Sigmoid colon (tissue), 7 donors: ENCODE results near the gene B3GNT3. TPM values are rescaled to one million over a fixed set of nuclear protein-coding genes. Genes with fewer than 3 reads are reported as not detected.

Experiments
- DNase-seq: peaks from one replicate; pipeline ENCODE4 v3.0.0-alpha.2; 2019
- H3K27ac ChIP-seq, 4 donors: fragments of 200-600 bp; sonication (generic); one replicate each; pipeline ENCODE4 v1.5.1; 2016 to 2019; ENCODE audit warnings: mild to moderate bottlenecking in 1 of 4
- H3K27me3 ChIP-seq, 3 donors: fragments of 200-600 bp; sonication (generic); one replicate each; pipeline ENCODE4 v1.5.1; 2019; ENCODE audit warnings: mild to moderate bottlenecking in 1 of 3
- H3K36me3 ChIP-seq, 4 donors: fragments of 200-600 bp; sonication (generic); one replicate each; pipeline ENCODE4 v1.5.1; 2016 to 2019
- H3K4me1 ChIP-seq, 4 donors: fragments of 200-600 bp; sonication (generic); one replicate each; pipeline ENCODE4 v1.5.1; 2017 to 2019
- H3K4me3 ChIP-seq, 4 donors: fragments of 200-600 bp; sonication (generic); one replicate each; pipeline ENCODE4 v1.5.1; 2017 to 2019; ENCODE audit warnings: mild to moderate bottlenecking in 2 of 4, moderate library complexity in 1 of 4
- H3K9me3 ChIP-seq, 4 donors: fragments of 200-600 bp in 3 of 4; sonication (generic) in 3 of 4; one replicate each; pipeline versions ENCODE4 v1.5.1 to v1.6.1; 2013 to 2019
- CTCF ChIP-seq, 4 experiments: fragments of 450-650 bp in 3 of 4; fragments of 200-600 bp in 1 of 4; IDR thresholded peaks; one replicate each; pipeline ENCODE4 v1.5.1; 2016 to 2019; ENCODE audit warnings: antibody characterized with exemption in 4 of 4, mild to moderate bottlenecking in 3 of 4, moderate library complexity in 2 of 4
- EP300 ChIP-seq, 4 donors: sonication (generic); formaldehyde crosslinking; IDR thresholded peaks; one replicate each; pipeline ENCODE4 v1.6.1; 2017; ENCODE audit warnings: antibody characterized with exemption in 4 of 4
- POLR2A ChIP-seq, 2 donors: fragments of 450-650 bp; IDR thresholded peaks; one replicate each; pipeline ENCODE4 v1.6.1; 2016; ENCODE audit warnings: antibody characterized with exemption in 2 of 2, mild to moderate bottlenecking in 2 of 2, moderate library complexity in 2 of 2
- POLR2AphosphoS5 ChIP-seq, 4 donors: sonication (generic); formaldehyde crosslinking; IDR thresholded peaks; one replicate each; pipeline ENCODE4 v1.6.1; 2017; ENCODE audit warnings: antibody characterized with exemption in 4 of 4
- WGBS, 2 donors: extraction: QIAGEN DNeasy Blood & Tissue Kit; methylation state at CpG; one replicate each; pipeline ENCODE4 v1.1.7; 2013; 5-methylcytosine and 5-hydroxymethylcytosine counted together
- intact Hi-C: fragments of 100-400 bp; cut with DNase I; formaldehyde crosslinking; loops from one replicate; pipeline ENCODE4 v1.15.1; 2023
- polyA plus RNA-seq, 3 donors: library from polyadenylated mRNA; stranded (reverse); fragments of 200-250 nt; gene quantifications; one replicate each; pipeline ENCODE4 v1.2.3, GENCODE V29; 2013
- total RNA-seq, 4 donors: library from RNA; depleted of rRNA; stranded (reverse); fragments of >200 nt; gene quantifications; one replicate each; pipeline ENCODE4 v1.1.0, GENCODE V29; 2016
- donor health status: healthy with polysubstance abuse.
- donor health status: Bipolar disorder and iron deficiency.
- donor health status: healthy.

The B3GNT3 gene
- total and polyA plus RNA-seq, 7 donors: 0.55 to 72.3 (median 27.9) TPM; not detected in 3

- DNase-seq: peak; percentile 71
- WGBS, 2 donors: 36 to 38% methylated on average over 28 of the region's 28 CpGs
- no peaks in the 10 kb centered on the region for H3K36me3 ChIP-seq
- no peak within 1 kb of the TSS for H3K27ac ChIP-seq
- intact Hi-C loops: no loop called here
- no peaks in the 10 kb centered on the region for H3K9me3 ChIP-seq
- TF ChIP-seq CTCF (IDR thresholded peaks at IDR 0.05) (no peak), EP300 (IDR thresholded peaks at IDR 0.05) (no peak), POLR2A (IDR thresholded peaks at IDR 0.05) (no peak), POLR2AphosphoS5 (IDR thresholded peaks at IDR 0.05) (no peak)
- no peaks in the 10 kb centered on the region for H3K27me3 ChIP-seq
- peaks cover 0 to 24% (median 10%) of the 10 kb centered on the region in 4 donors for H3K4me1 ChIP-seq
- H3K4me3 ChIP-seq: peak within 1 kb of the TSS in 1 of 4 donors; percentile 12
Observed at GRCh38 chr19:17751103-17751911, 43.6 kb upstream of the B3GNT3 start, which contains the start of gene FCHO1. Gene FCHO1, plus strand, starts transcription at chr19:17751477. Its CDS starts 3,688 bp downstream, at chr19:17755165.

DNA sequence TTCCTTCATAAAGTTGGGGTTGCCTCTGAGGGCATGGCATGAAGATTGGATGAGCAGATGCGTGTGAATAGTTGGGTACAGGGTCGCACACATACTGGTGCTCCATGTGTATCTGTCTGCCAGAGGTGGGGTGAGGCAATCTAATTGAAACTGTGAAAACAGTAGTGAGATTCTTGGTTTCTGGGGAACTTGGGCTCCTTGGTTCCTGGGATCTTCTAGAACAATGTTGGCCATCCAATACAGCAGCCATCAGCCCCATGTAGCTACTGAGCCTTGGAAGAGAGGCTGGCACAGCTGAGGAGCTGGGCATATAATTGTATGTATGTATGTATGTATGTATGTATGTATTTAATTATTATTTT, 43.0 kb upstream of the B3GNT3 start:
- 55 to 77% methylated on average over 2 of the region's 2 CpGs for WGBS, 2 donors

DNA sequence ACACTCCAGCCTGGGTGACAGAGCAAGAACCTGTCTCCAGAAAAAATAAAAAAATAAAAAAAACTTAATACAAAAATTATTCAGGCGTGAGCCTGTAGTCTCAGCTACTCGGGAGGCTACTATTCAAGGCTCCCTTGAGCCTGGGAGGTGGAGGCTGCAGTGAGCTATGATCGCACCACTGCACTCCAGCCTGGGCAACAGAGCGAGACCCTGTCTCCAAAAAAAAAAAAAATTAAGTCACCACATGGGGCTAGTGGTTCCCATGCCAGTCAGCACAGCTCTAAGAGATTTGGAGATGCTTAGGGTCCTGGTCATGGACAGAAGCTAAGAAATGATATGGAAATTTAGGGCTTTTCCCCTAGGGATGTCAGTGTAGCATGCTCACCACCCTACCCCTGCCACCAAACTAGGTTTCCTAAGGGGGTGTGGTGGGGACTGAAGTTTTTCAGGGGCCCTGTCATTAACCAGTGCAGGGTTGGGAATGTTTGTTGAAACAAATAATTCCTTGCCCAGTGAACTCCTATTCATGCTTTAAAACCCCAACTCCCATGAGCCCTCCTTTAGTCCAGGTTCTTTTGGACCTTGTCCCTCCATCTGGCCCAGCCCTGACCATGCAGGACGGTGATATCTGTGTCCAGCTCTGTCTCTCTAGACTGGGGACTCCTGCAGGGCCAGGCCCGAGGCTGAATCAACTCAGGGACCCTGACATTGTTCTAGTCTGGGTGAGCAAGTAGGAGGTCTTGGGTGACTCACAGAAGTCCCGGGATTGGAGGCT, 41.9 kb upstream of the B3GNT3 start:
- intact Hi-C loops: no loop called here
- TF ChIP-seq POLR2AphosphoS5 (IDR thresholded peaks at IDR 0.05) (no peak), POLR2A (IDR thresholded peaks at IDR 0.05) (no peak), EP300 (IDR thresholded peaks at IDR 0.05) (no peak), CTCF (IDR thresholded peaks at IDR 0.05) (no peak)
- Histone ChIP-seq H3K27me3 (no peaks in the 10 kb centered on the region), H3K27ac (no peak overlapping the region), H3K4me3 (no peak overlapping the region), H3K36me3 (no peaks in the 10 kb centered on the region), H3K9me3 (no peaks in the 10 kb centered on the region), H3K4me1 (peaks cover 0 to 22% (median 7%) of the 10 kb centered on the region in 4 donors)
- no peak for DNase-seq
- 79 to 86% methylated on average over 7 of the region's 7 CpGs for WGBS, 2 donors

More for the DNA sequence above, 43.0 kb upstream of the B3GNT3 start:
- no peak overlapping the region for H3K27ac ChIP-seq
- intact Hi-C loops: no loop called here
- H3K4me1 ChIP-seq: peaks cover 0 to 27% (median 8%) of the 10 kb centered on the region in 4 donors
- no peaks in the 10 kb centered on the region for H3K9me3 ChIP-seq
- no peaks in the 10 kb centered on the region for H3K36me3 ChIP-seq
- DNase-seq: no peak
- no peak overlapping the region for H3K4me3 ChIP-seq
- H3K27me3 ChIP-seq: no peaks in the 10 kb centered on the region
- TF ChIP-seq POLR2AphosphoS5 (IDR thresholded peaks at IDR 0.05) (no peak), EP300 (IDR thresholded peaks at IDR 0.05) (no peak), CTCF (IDR thresholded peaks at IDR 0.05) (no peak), POLR2A (IDR thresholded peaks at IDR 0.05) (no peak)

- Histone ChIP-seq H3K4me3 (no peak overlapping the region), H3K27me3 (no peaks in the 10 kb centered on the region), H3K36me3 (no peaks in the 10 kb centered on the region), H3K9me3 (no peaks in the 10 kb centered on the region), H3K27ac (no peak overlapping the region), H3K4me1 (peaks cover 0 to 16% (median 7%) of the 10 kb centered on the region in 4 donors)
- no peak for TF ChIP-seq EP300 (IDR thresholded peaks at IDR 0.05)
- no peak for TF ChIP-seq POLR2AphosphoS5 (IDR thresholded peaks at IDR 0.05)
- TF ChIP-seq CTCF (IDR thresholded peaks at IDR 0.05): no peak
- TF ChIP-seq POLR2A (IDR thresholded peaks at IDR 0.05): no peak
- intact Hi-C loops: no loop called here
- DNase-seq: no peak
- 47 to 65% methylated on average over 9 of the region's 9 CpGs for WGBS, 2 donors
Observed at GRCh38 chr19:17753976-17754375, 41.0 kb upstream of the B3GNT3 start.
